A549 (cell line): ENCODE measurements around the gene CAV2. TPM values are rescaled to one million over a fixed set of nuclear protein-coding genes. Genes with fewer than 3 reads are reported as not detected.

Experiments used
- ATAC-seq, 2 experiments: fragments of 200-7000 bp in 1 of 2; fragments of >200 bp in 1 of 2; cut with Nextera tagmentation in 1 of 2; cut with Tn5 transposase in 1 of 2; 3 replicates each; pipeline versions ENCODE4 v1.8.0 to v1.9.1; 2018 to 2020; ENCODE audit warnings: mild to moderate bottlenecking in 1 of 2, moderate library complexity in 1 of 2
- CTCF ChIA-PET: fragments of 300-600 bp; sonication (Branson Sonifier 250); formaldehyde crosslinking; extraction: SDS; loops from one replicate; lab custom pipeline; 2021; ENCODE audit warnings: antibody characterized with exemption, inconsistent platforms; lab: Yijun Ruan, JAX
- POLR2A ChIA-PET: fragments of 350-600 bp; formaldehyde crosslinking; extraction: SDS; loops from one replicate; lab custom pipeline; 2021; ENCODE audit warnings: antibody characterized with exemption, inconsistent platforms; lab: Yijun Ruan, JAX
- DNase-seq, 2 experiments: peaks; one replicate each; pipeline versions ENCODE4 v3.0.0 to v3.0.0-alpha.2; 2011 to 2016; ENCODE audit warnings: low read depth in 1 of 2, low spot score in 1 of 2
- FAIRE-seq: peaks from 2 replicates; lab custom pipeline; 2011; peaks lifted over from hg19 to GRCh38; lab: Jason Lieb, UNC
- H3K27ac ChIP-seq, 2 experiments: fragments of >200 bp; sonication (Bioruptor Twin); formaldehyde crosslinking; 3 replicates each; pipeline ENCODE4 v1.5.1; 2016 to 2017
- H3K4me1 ChIP-seq: fragments of >200 bp; sonication (Bioruptor Twin); formaldehyde crosslinking; 3 replicates; pipeline ENCODE4 v1.6.1; 2016
- H3K4me2 ChIP-seq: fragments of >200 bp; sonication (Bioruptor Twin); formaldehyde crosslinking; 3 replicates; pipeline ENCODE4 v1.6.1; 2016
- H3K4me3 ChIP-seq: fragments of >200 bp; sonication (Bioruptor Twin); formaldehyde crosslinking; 3 replicates; pipeline ENCODE4 v1.5.1; 2016
- H3K9me3 ChIP-seq: fragments of >200 bp; sonication (Bioruptor Twin); formaldehyde crosslinking; 3 replicates; pipeline ENCODE4 v1.6.1; 2016
- ATOH8 ChIP-seq: fragments of 250-450 bp; sonication (Bioruptor Pico); IDR thresholded peaks from 2 replicates; pipeline ENCODE4 v1.5.0; 2020; ENCODE audit warnings: low read depth, mild to moderate bottlenecking, moderate library complexity
- BCL3 ChIP-seq: fragments of >200 bp; sonication (Bioruptor Twin); formaldehyde crosslinking; IDR thresholded peaks from 3 replicates; pipeline ENCODE4 v1.6.1; 2016
- CTCF ChIP-seq: fragments of >200 bp; sonication (Bioruptor Twin); formaldehyde crosslinking; IDR thresholded peaks from 3 replicates; pipeline ENCODE4 v1.5.1; 2016
- EHMT2 ChIP-seq: fragments of 200-600 bp; sonication (generic); IDR thresholded peaks from 2 replicates; pipeline ENCODE4 v1.6.1; 2016; ENCODE audit warnings: antibody characterized with exemption, low read depth, mild to moderate bottlenecking, moderate library complexity
- ELK1 ChIP-seq: fragments of 150-350 bp; IDR thresholded peaks from 2 replicates; pipeline ENCODE4 v1.6.1; 2014; ENCODE audit warnings: low read depth, mild to moderate bottlenecking, low read length
- FOSB ChIP-seq: fragments of 250-450 bp; sonication (Bioruptor Pico); IDR thresholded peaks from 2 replicates; pipeline ENCODE4 v1.5.0; 2020; ENCODE audit warnings: mild to moderate bottlenecking, moderate library complexity
- FOSL2 ChIP-seq, 2 experiments: fragments of 450-650 bp in 1 of 2; fragments of >200 bp in 1 of 2; sonication (Bioruptor Twin) in 1 of 2; formaldehyde crosslinking; IDR thresholded peaks; 2 replicates each; pipeline versions ENCODE4 v1.5.0 to v1.6.1; 2016 to 2020; ENCODE audit warnings: mild to moderate bottlenecking in 1 of 2, moderate library complexity in 1 of 2
- HOXA7 ChIP-seq: fragments of 250-450 bp; sonication (Bioruptor Pico); IDR thresholded peaks from 2 replicates; pipeline ENCODE4 v1.5.0; 2020; ENCODE audit warnings: mild to moderate bottlenecking, moderate library complexity
- HOXB5 ChIP-seq: fragments of 250-450 bp; sonication (Bioruptor Pico); IDR thresholded peaks from 2 replicates; pipeline ENCODE4 v1.5.0; 2020; ENCODE audit warnings: mild to moderate bottlenecking, moderate library complexity
- KDM5A ChIP-seq: fragments of 200-600 bp; sonication (generic); IDR thresholded peaks from 2 replicates; pipeline ENCODE4 v1.6.1; 2016; ENCODE audit warnings: antibody characterized with exemption, mild to moderate bottlenecking
- MAX ChIP-seq: IDR thresholded peaks from 2 replicates; pipeline ENCODE4 v1.6.1; 2012
- PBX3 ChIP-seq: IDR thresholded peaks from 2 replicates; pipeline ENCODE4 v1.6.1; 2012
- POLR2A ChIP-seq: IDR thresholded peaks from 2 replicates; pipeline ENCODE4 v1.6.1; 2012; ENCODE audit warnings: mild to moderate bottlenecking, low read length
- POLR2AphosphoS2 ChIP-seq: conservative IDR thresholded peaks from 2 replicates; pipeline ENCODE4 v1.6.1; 2012; ENCODE audit warnings: low read length, improper control_type of control experiment, inconsistent platforms
- RAD21 ChIP-seq, 2 experiments: fragments of >200 bp in 1 of 2; sonication (Bioruptor Twin) in 1 of 2; formaldehyde crosslinking in 1 of 2; IDR thresholded peaks in 1 of 2; conservative IDR thresholded peaks in 1 of 2; 2 replicates in 1 of 2; 3 replicates in 1 of 2; pipeline ENCODE4 v1.6.1; 2012 to 2018; ENCODE audit warnings: inconsistent platforms in 1 of 2
- RARB ChIP-seq: fragments of 250-450 bp; sonication (Bioruptor Pico); IDR thresholded peaks from 2 replicates; pipeline ENCODE4 v1.8.0; 2021; ENCODE audit warnings: mild to moderate bottlenecking, moderate library complexity
- RFX5 ChIP-seq: fragments of 450-650 bp; IDR thresholded peaks from 2 replicates; pipeline ENCODE4 v1.7.1; 2014; ENCODE audit warnings: antibody characterized with exemption, mild to moderate bottlenecking, moderate library complexity
- SMC3 ChIP-seq: fragments of >200 bp; sonication (Bioruptor Twin); formaldehyde crosslinking; IDR thresholded peaks from 3 replicates; pipeline ENCODE4 v1.6.1; 2018; ENCODE audit warnings: inconsistent platforms
- ZNF302 ChIP-seq: fragments of 250-450 bp; sonication (Bioruptor Pico); IDR thresholded peaks from 2 replicates; pipeline ENCODE4 v1.9.0; 2021; ENCODE audit warnings: inconsistent platforms, mild to moderate bottlenecking, moderate library complexity
- WGBS: methylation state at CpG from one replicate; pipeline ENCODE4 v1.1.6; 2017; ENCODE audit errors: missing lambda C conversion rate; 5-methylcytosine and 5-hydroxymethylcytosine counted together
- polyA plus RNA-seq, 4 experiments: library from polyadenylated mRNA; depleted of rRNA in 3 of 4; stranded (reverse); fragments of >200 nt; fragmentation: RNase III in 1 of 4; extraction: RNeasy Plus Mini Kit Qiagen cat#74134 plus additional on column Dnase treatment in 1 of 4; gene quantifications; 2 replicates in 3 of 4; 3 replicates in 1 of 4; pipeline ENCODE4 v1.2.3, GENCODE V29; 2011 to 2017

Gene CAV2
- polyA plus RNA-seq, 2 of the 4 experiments (the other 2 are of a cell fraction), result 156 to 257 TPM

GRCh38 chr7:116525913-116526861 is 26.6 kb downstream of the CAV2 start (continued):
- peak; percentile 86 for TF ChIP-seq CTCF
- TF ChIP-seq BCL3, result no peak
- TF ChIP-seq EHMT2, result no peak
- TF ChIP-seq POLR2AphosphoS2, result no peak
- TF ChIP-seq MAX, result peak; percentile 56
- peak; percentile 97 for TF ChIP-seq SMC3
- peak; percentile 30; the same call in 1 of the 2 replicates for TF ChIP-seq POLR2A
- peak; percentile 47; the same call in 1 of the 2 replicates for TF ChIP-seq KDM5A
- TF ChIP-seq RAD21 (conservative IDR thresholded peaks at IDR 0.05 in 1 of 2, IDR thresholded peaks at IDR 0.05 in 1 of 2), result peak; percentile 67 to 94
- peak; percentile 21; the same call in 1 of the 2 replicates for TF ChIP-seq PBX3
- TF ChIP-seq, all 56 proteins: peak for 11

- peaks cover 68% of the 10 kb centered on the region for H3K4me1 ChIP-seq
- ATAC-seq (no peak), FAIRE-seq (no peak), DNase-seq (no peak)
- TF ChIP-seq MAX (peak; percentile 84), SMC3 (no peak), PBX3 (no peak), HOXB5 (CRISPR knock-in tag) (no peak), ZNF302 (no peak), FOSL2 (IDR thresholded peaks at IDR 0.05) (no peak), FOSL2 (CRISPR knock-in tag; IDR thresholded peaks at IDR 0.05) (peak; percentile 57)
- ChIA-PET POLR2A (interaction anchor here (1.0 to 3.3 kb wide), 11 partner anchors 9 to 268 kb away, joined by 3 to 50 read pairs (median 14); partner anchors contain the start of gene CAV2), CTCF (interaction anchor here (0.7 to 4.3 kb wide), 55 partner anchors 11 to 361 kb away, joined by 3 to 108 read pairs (median 6); partner anchors contain the start of gene CAV2)
- peak overlapping the region; percentile 98 for H3K4me2 ChIP-seq
- 4% methylated on average over 5 of the region's 5 CpGs for WGBS
- H3K27ac ChIP-seq, result peak overlapping the region; percentile 99
- no peaks in the 10 kb centered on the region for H3K9me3 ChIP-seq
- H3K4me3 ChIP-seq, result peak overlapping the region; percentile 78
Observed at GRCh38 chr7:116526897-116527296, 27.4 kb downstream of the CAV2 start.

- WGBS, result 3% methylated on average over 3 of the region's 3 CpGs
- FAIRE-seq (no peak), DNase-seq (no peak), ATAC-seq (no peak)
- ChIA-PET CTCF (interaction anchor here (0.6 to 4.3 kb wide), 12 partner anchors 12 to 269 kb away, joined by 3 to 108 read pairs (median 24); partner anchors contain the start of gene CAV2), POLR2A (interaction anchor here (2.6 to 3.3 kb wide), 4 partner anchors 27 to 269 kb away, joined by 15 to 50 read pairs (median 23); partner anchors contain the start of gene CAV2)
- Histone ChIP-seq H3K4me3 (peak overlapping the region; percentile 78), H3K4me2 (peak overlapping the region; percentile 98), H3K27ac (peak overlapping the region; percentile 99), H3K4me1 (peaks cover 68% of the 10 kb centered on the region), H3K9me3 (no peaks in the 10 kb centered on the region)
- no peak for TF ChIP-seq CTCF
- TF ChIP-seq FOSB, result no peak
- TF ChIP-seq RARB (CRISPR knock-in tag), result 0 out of 2 replicates have a peak, but pooled peaks have one; percentile 1
- TF ChIP-seq HOXA7 (CRISPR knock-in tag), result no peak
- TF ChIP-seq ATOH8 (CRISPR knock-in tag), result no peak
- TF ChIP-seq ELK1, result no peak
- TF ChIP-seq RFX5, result no peak
Observed at GRCh38 chr7:116527521-116527920, 28.0 kb downstream of the CAV2 start.
